Keratinocyte (primary cell): ENCODE results near the gene AP2A1. TPM values are rescaled to one million over a fixed set of nuclear protein-coding genes. Genes with fewer than 3 reads are reported as not detected.

ENCODE experiments used
- DNase-seq: peaks from one replicate; pipeline ENCODE4 v3.0.0-alpha.2; 2011; ENCODE audit warnings: low read depth, missing footprints, low spot score
- FAIRE-seq: peaks from 2 replicates; lab custom pipeline; 2011; peaks lifted over from hg19 to GRCh38; lab: Jason Lieb, UNC
- H2AFZ ChIP-seq: 2 replicates; pipeline ENCODE4 v1.6.0; 2012; ENCODE audit warnings: low read length, control low read depth, inconsistent platforms; ENCODE audit not compliant: control insufficient read depth
- H3K27ac ChIP-seq: 2 replicates; pipeline ENCODE4 v1.5.1; 2011; ENCODE audit warnings: low read length; ENCODE audit not compliant: control insufficient read depth, insufficient read depth
- H3K27me3 ChIP-seq: 3 replicates; pipeline ENCODE4 v1.6.0; 2011; ENCODE audit warnings: low read length; ENCODE audit not compliant: control insufficient read depth, insufficient read depth; ENCODE audit errors: extremely low read depth
- H3K36me3 ChIP-seq, 2 experiments: 2 replicates in 1 of 2; 3 replicates in 1 of 2; pipeline ENCODE4 v1.5.1; 2011; ENCODE audit warnings: low read length in 2 of 2, mild to moderate bottlenecking in 1 of 2; ENCODE audit not compliant: control insufficient read depth in 2 of 2, insufficient read depth in 2 of 2; ENCODE audit errors: extremely low read depth in 1 of 2
- H3K4me1 ChIP-seq: 3 replicates; pipeline ENCODE4 v1.5.1; 2011; ENCODE audit warnings: low read length; ENCODE audit not compliant: control insufficient read depth, insufficient read depth; ENCODE audit errors: extremely low read depth
- H3K4me2 ChIP-seq: 3 replicates; pipeline ENCODE4 v1.6.0; 2011; ENCODE audit warnings: low read depth, low read length; ENCODE audit not compliant: control insufficient read depth, insufficient read depth; ENCODE audit errors: extremely low read depth
- H3K4me3 ChIP-seq, 3 experiments: fragments of 200-600 bp in 1 of 3; sonication (generic) in 1 of 3; 2 replicates in 2 of 3; 3 replicates in 1 of 3; pipeline ENCODE4 v1.5.1; 2011 to 2016; ENCODE audit warnings: low read length in 3 of 3, mild to moderate bottlenecking in 3 of 3, control low read depth in 2 of 3, inconsistent platforms in 1 of 3, low read depth in 1 of 3, mixed read lengths in 1 of 3, mixed run types in 1 of 3, moderate library complexity in 1 of 3; ENCODE audit not compliant: control insufficient read depth in 2 of 3, insufficient read depth in 2 of 3; ENCODE audit errors: extremely low read depth in 1 of 3
- H3K79me2 ChIP-seq: 2 replicates; pipeline ENCODE4 v1.6.0; 2012; ENCODE audit warnings: low read length; ENCODE audit not compliant: control insufficient read depth, insufficient read depth
- H3K9ac ChIP-seq: 3 replicates; pipeline ENCODE4 v1.6.0; 2011; ENCODE audit warnings: low read length; ENCODE audit not compliant: control insufficient read depth, insufficient read depth; ENCODE audit errors: extremely low read depth
- H3K9me1 ChIP-seq: 3 replicates; pipeline ENCODE4 v1.6.0; 2011; ENCODE audit warnings: low read length; ENCODE audit not compliant: control insufficient read depth, insufficient read depth; ENCODE audit errors: extremely low read depth
- H3K9me3 ChIP-seq: 2 replicates; pipeline ENCODE4 v1.5.1; 2012; ENCODE audit warnings: low read depth, low read length; ENCODE audit not compliant: control insufficient read depth
- H4K20me1 ChIP-seq: 3 replicates; pipeline ENCODE4 v1.6.0; 2011; ENCODE audit warnings: low read length; ENCODE audit not compliant: control insufficient read depth, insufficient read depth; ENCODE audit errors: extremely low read depth
- CTCF ChIP-seq, 3 experiments: IDR thresholded peaks in 1 of 3; conservative IDR thresholded peaks in 1 of 3; optimal IDR thresholded peaks in 1 of 3; 2 replicates in 2 of 3; 3 replicates in 1 of 3; pipeline versions ENCODE3 to v1.5.1; 2011; ENCODE audit warnings: low read length in 3 of 3, mild to moderate bottlenecking in 3 of 3, moderate library complexity in 2 of 3, control low read depth in 1 of 3, inconsistent platforms in 1 of 3; ENCODE audit not compliant: insufficient read depth in 2 of 3; ENCODE audit errors: extremely low read depth in 1 of 3
- EZH2 ChIP-seq: IDR thresholded peaks from one replicate; pipeline ENCODE4 v1.6.1; 2012; ENCODE audit warnings: inconsistent platforms, mild to moderate bottlenecking, low read length, moderate library complexity
- dilution Hi-C: fragments of 300-500 bp; cut with MboI; formaldehyde crosslinking; loops from one replicate; pipeline ENCODE4 v1.7.0; 2020; ENCODE audit warnings: low sequenced_read_pairs; ENCODE audit not compliant: extremely low pct_ligation_motif_present
- polyA plus RNA-seq, 5 experiments: library from polyadenylated mRNA; depleted of rRNA in 3 of 5; stranded (reverse) in 3 of 5; stranded (forward) in 1 of 5; unstranded in 1 of 5; fragments of >200 nt; gene quantifications; 1 replicate in 1 of 5; 2 replicates in 3 of 5; 3 replicates in 1 of 5; pipeline versions ENCODE4 v1.2.1 to v1.2.3, GENCODE V29; 2011 to 2012; ENCODE audit warnings: missing spikeins in 2 of 5, low read depth in 1 of 5, low replicate concordance in 1 of 5

Gene AP2A1
- polyA plus RNA-seq, 1 donor (not counting 4 experiments of a cell fraction or from before 2014, with no cell fraction given): 36.7 TPM

GRCh38 chr19:49744946-49745381, 21.8 kb upstream of the AP2A1 start:
- dilution Hi-C loops: no loop called here

GRCh38 chr19:49746206-49746958, 20.4 kb upstream of the AP2A1 start:
- H3K9ac ChIP-seq: no peak overlapping the region
- TF ChIP-seq EZH2 (no peak), CTCF (optimal IDR thresholded peaks at IDR 0.05 in 1 of 3, IDR thresholded peaks at IDR 0.05 in 1 of 3, conservative IDR thresholded peaks at IDR 0.05 in 1 of 3; ENCODE audit: extremely low read depth in 1 of 3, insufficient read depth in 2 of 3, low read length in 3 of 3) (no peak)
- no peaks in the 10 kb centered on the region for H4K20me1 ChIP-seq
- no peaks in the 10 kb centered on the region for H3K4me1 ChIP-seq
- no peak overlapping the region for H2AFZ ChIP-seq
- no peak overlapping the region for H3K4me3 ChIP-seq
- no peaks in the 10 kb centered on the region for H3K9me1 ChIP-seq
- no peak overlapping the region for H3K27ac ChIP-seq
- H3K9me3 ChIP-seq: no peaks in the 10 kb centered on the region
- dilution Hi-C loops: no loop called here
- H3K27me3 ChIP-seq: no peaks in the 10 kb centered on the region
- no peak for FAIRE-seq
- DNase-seq: no peak
- H3K4me2 ChIP-seq: no peak overlapping the region
- H3K79me2 ChIP-seq: no peaks in the 10 kb centered on the region
- H3K36me3 ChIP-seq: no peaks in the 10 kb centered on the region

More at GRCh38 chr19:49744946-49745381, 21.8 kb upstream of the AP2A1 start:
- Histone ChIP-seq H3K4me2 (no peak overlapping the region), H3K4me1 (peaks cover 2% of the 10 kb centered on the region), H2AFZ (no peak overlapping the region), H4K20me1 (no peaks in the 10 kb centered on the region), H3K79me2 (no peaks in the 10 kb centered on the region), H3K9ac (no peak overlapping the region), H3K4me3 (no peak overlapping the region), H3K27me3 (no peaks in the 10 kb centered on the region), H3K36me3 (no peaks in the 10 kb centered on the region), H3K9me3 (no peaks in the 10 kb centered on the region), H3K9me1 (no peaks in the 10 kb centered on the region), H3K27ac (no peak overlapping the region)
- FAIRE-seq (no peak), DNase-seq (no peak)
- TF ChIP-seq CTCF (optimal IDR thresholded peaks at IDR 0.05 in 1 of 3, IDR thresholded peaks at IDR 0.05 in 1 of 3, conservative IDR thresholded peaks at IDR 0.05 in 1 of 3; ENCODE audit: extremely low read depth in 1 of 3, insufficient read depth in 2 of 3, low read length in 3 of 3) (no peak), EZH2 (no peak)
